ENCODE data around the gene IRX1. TPM values are rescaled to one million over a fixed set of nuclear protein-coding genes. Genes with fewer than 3 reads are reported as not detected.

The IRX1 gene
- total and polyA plus RNA-seq, 2 of the 8 experiments (the other 6 are each of a cell fraction or from before 2014, with no cell fraction given), result 2.6 to 3.9 TPM

GRCh38 chr5:3593771-3594509 is 1.7 kb upstream of the IRX1 start:
- ChIA-PET POLR2A (ENCODE audit: partially characterized antibody) (interaction anchor here (0.7 kb wide), 1 partner anchor 46 kb away, joined by 3 read pairs; no protein-coding TSS in a partner anchor), CTCF (ENCODE audit: partially characterized antibody) (interaction anchor here (0.6 to 3.9 kb wide), 6 partner anchors 10 to 755 kb away, joined by 3 to 15 read pairs (median 5); no protein-coding TSS in a partner anchor)
- no peak overlapping the region; the same call in 1 of the 2 replicates for H4K8ac ChIP-seq (ENCODE audit: extremely low read depth, insufficient read depth, low read length)
- WGBS, 2 experiments (ENCODE audit: extremely low coverage in 1 of 2, insufficient coverage in 1 of 2, insufficient read length in 1 of 2, insufficient replicate concordance in 2 of 2, low coverage in 1 of 2, low lambda C conversion rate in 2 of 2, missing lambda C conversion rate in 1 of 2), result 5% methylated on average over 28 of the region's 28 CpGs; no CpG with 5 or more reads in 1 of the 2 experiments
- H3K9me3 ChIP-seq (ENCODE audit: insufficient read depth in 2 of 2, low read depth in 1 of 2, low read length in 1 of 2), result no peaks in the 10 kb centered on the region; a peak in 1 of 4 replicates
- H3K36me3 ChIP-seq (ENCODE audit: control insufficient read depth in 2 of 4, insufficient read depth in 4 of 4, low read length in 3 of 4), result peaks cover 0 to 3% (median 0%) of the 10 kb centered on the region in 4 experiments; a peak in 1 of 8 replicates
- peak overlapping the region; percentile 60; the same call in 1 of the 2 replicates for H3K18ac ChIP-seq (ENCODE audit: extremely low read depth, low read length)
- peaks cover 0 to 43% (median 22%) of the 10 kb centered on the region in 4 experiments; a peak in 6 of 7 replicates for H3K4me1 ChIP-seq (replicated peaks in 1 of 4; ENCODE audit: control insufficient read depth in 3 of 4, insufficient read depth in 4 of 4, low read length in 3 of 4)
- no peaks in the 10 kb centered on the region for H3K79me1 ChIP-seq (ENCODE audit: low read depth, low read length)
- FAIRE-seq, result no peak
- H4K91ac ChIP-seq (replicated peaks; ENCODE audit: insufficient read length, low read length), result peak overlapping the region; percentile 22
- no peak overlapping the region for H2BK20ac ChIP-seq (ENCODE audit: low read length)
- H2BK15ac ChIP-seq (ENCODE audit: low read length), result peak overlapping the region; percentile 5; the same call in 1 of the 2 replicates
- H3K4me2 ChIP-seq (ENCODE audit: insufficient read depth in 1 of 2, low read depth in 2 of 2, low read length in 2 of 2), result peak overlapping the region; percentile 81 to 90
- H3K27ac ChIP-seq (ENCODE audit: low read depth, low read length), result no peak overlapping the region
- no peak overlapping the region for H3K23ac ChIP-seq (ENCODE audit: insufficient read length)
- H2BK5ac ChIP-seq (ENCODE audit: low read depth, low read length), result no peak overlapping the region
- H2BK12ac ChIP-seq (ENCODE audit: low read depth, low read length), result 0 out of 2 replicates have a peak overlapping the region, but pooled peaks have one; percentile 60
- no peak overlapping the region for H3K14ac ChIP-seq (ENCODE audit: insufficient read length)
- H3K23me2 ChIP-seq (ENCODE audit: low read depth, low read length), result peaks cover 9% of the 10 kb centered on the region; the same call in 1 of the 2 replicates
- no peak overlapping the region for H3K4ac ChIP-seq (replicated peaks; ENCODE audit: insufficient read length, low read depth, low read length)
- no peak overlapping the region for H3K56ac ChIP-seq (replicated peaks; ENCODE audit: insufficient read length, low read depth, low read length)
- peaks cover 81 to 94% (median 91%) of the 10 kb centered on the region in 4 experiments for H3K27me3 ChIP-seq (replicated peaks in 1 of 4; ENCODE audit: control insufficient read depth in 3 of 4, extremely low read depth in 1 of 4, insufficient read depth in 3 of 4, low read length in 3 of 4)
- 0 out of 2 replicates have a peak overlapping the region, but pooled peaks have one; percentile 55 for H2AFZ ChIP-seq (ENCODE audit: low read length)
- peaks cover 6 to 7% of the 10 kb centered on the region in 2 experiments for H4K20me1 ChIP-seq (replicated peaks in 1 of 2; ENCODE audit: control insufficient read depth in 1 of 2, insufficient read depth in 2 of 2, low read length in 2 of 2)
- H4K5ac ChIP-seq (ENCODE audit: insufficient read length, low read depth, low read length), result no peak overlapping the region
- DNase-seq (ENCODE audit: low read depth in 1 of 2, low spot score in 2 of 2), result peak in 1 of 2 experiments; percentile 61
- peak overlapping the region; percentile 17 to 69 (median 44) for H3K4me3 ChIP-seq (ENCODE audit: extremely low read depth in 1 of 4, insufficient read depth in 2 of 4, low read depth in 3 of 4, low read length in 4 of 4)
- no peak overlapping the region for H2BK120ac ChIP-seq (replicated peaks; ENCODE audit: low read depth, low read length)
- no peak overlapping the region for H3K9ac ChIP-seq (replicated peaks in 1 of 4; ENCODE audit: extremely low read depth in 1 of 4, low read depth in 3 of 4, low read length in 3 of 4)
- no peak overlapping the region for H2AK5ac ChIP-seq (ENCODE audit: low read depth, low read length)
- 0 out of 4 replicates have a peak, but pooled peaks cover 0 to 6% of the 10 kb centered on the region in 2 experiments for H3K79me2 ChIP-seq (ENCODE audit: control insufficient read depth in 1 of 2, insufficient read depth in 2 of 2, low read length in 2 of 2)
- 0 out of 2 replicates have a peak, but pooled peaks have one; percentile 3 for TF ChIP-seq YY1 (IDR thresholded peaks at IDR 0.05; ENCODE audit: low read depth, low read length)
- TF ChIP-seq SP1 (IDR thresholded peaks at IDR 0.05; ENCODE audit: low read depth, low read length), result 0 out of 2 replicates have a peak, but pooled peaks have one; percentile 50
- no peak for TF ChIP-seq CBX8 (IDR thresholded peaks at IDR 0.05; ENCODE audit: borderline replicate concordance, low read depth, low read length)
- peak; percentile 27; the same call in 1 of the 2 replicates for TF ChIP-seq MAX (IDR thresholded peaks at IDR 0.05)
- no peak for TF ChIP-seq SIX5 (IDR thresholded peaks at IDR 0.05; ENCODE audit: low read depth, low read length)
- no peak for TF ChIP-seq HDAC6 (IDR thresholded peaks at IDR 0.05; ENCODE audit: low read depth, low read length)
- peak; percentile 89 for TF ChIP-seq E2F6 (IDR thresholded peaks at IDR 0.05)
- no peak for TF ChIP-seq ZNF274 (IDR thresholded peaks at IDR 0.05; ENCODE audit: borderline replicate concordance, extremely low read depth, low read length)
